ENCODE results near the gene AKR1B15.
A peak's percentile ranks its signal among the peaks of the same experiment; 100 is the strongest.
"Not testable (repeated sequence)": the region's sequence is repeated elsewhere in the genome, so short reads cannot be mapped to it uniquely, and the experiment has no call there.

AKR1B15 gene

DNA sequence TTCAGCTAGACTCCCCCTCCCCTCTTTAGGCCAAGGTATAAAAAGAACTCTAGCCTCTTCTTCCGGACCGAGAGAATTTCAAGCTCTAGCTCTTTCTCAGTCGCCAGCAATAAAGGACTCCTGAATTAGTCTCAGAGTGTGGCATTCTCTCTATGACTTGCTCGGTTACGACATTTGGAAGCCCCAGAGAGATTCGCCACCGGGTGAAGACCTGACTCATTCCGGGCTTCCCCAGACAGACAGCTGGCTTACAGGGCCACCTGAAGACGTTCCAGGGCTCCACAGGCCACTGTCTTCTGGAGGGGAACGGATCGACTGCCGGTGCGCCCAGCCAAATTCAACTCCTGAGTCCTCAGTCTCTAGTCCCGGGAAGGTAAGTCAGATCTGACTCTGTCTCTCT is at the start of gene AKR1B15:
Gene AKR1B15, plus strand, starts transcription at position 234 of the 400 bp plus-strand sequence. CDS start 15,510 bp downstream, outside the sequence.
- no peak for DNase-seq

DNA sequence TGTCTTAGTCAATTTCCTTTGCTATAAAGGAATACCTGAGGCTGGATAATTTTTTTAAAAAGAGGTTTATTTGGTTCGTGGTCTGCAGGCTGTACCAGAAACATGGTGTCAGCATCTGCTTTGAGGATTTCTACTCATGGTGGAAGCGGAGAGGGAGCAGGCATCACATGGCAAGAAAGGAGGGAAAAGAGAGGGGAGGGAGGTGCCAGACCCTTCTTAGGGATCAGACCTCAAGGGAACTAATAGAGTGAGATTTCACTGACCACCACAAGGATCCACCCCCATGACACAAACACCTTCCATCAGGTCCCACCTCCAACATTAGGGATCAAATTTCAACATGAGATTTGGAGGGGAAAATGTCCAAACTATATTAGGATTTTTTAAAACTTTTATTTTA is 48.5 kb upstream of the AKR1B15 start:
- DNase-seq: no peak

DNA sequence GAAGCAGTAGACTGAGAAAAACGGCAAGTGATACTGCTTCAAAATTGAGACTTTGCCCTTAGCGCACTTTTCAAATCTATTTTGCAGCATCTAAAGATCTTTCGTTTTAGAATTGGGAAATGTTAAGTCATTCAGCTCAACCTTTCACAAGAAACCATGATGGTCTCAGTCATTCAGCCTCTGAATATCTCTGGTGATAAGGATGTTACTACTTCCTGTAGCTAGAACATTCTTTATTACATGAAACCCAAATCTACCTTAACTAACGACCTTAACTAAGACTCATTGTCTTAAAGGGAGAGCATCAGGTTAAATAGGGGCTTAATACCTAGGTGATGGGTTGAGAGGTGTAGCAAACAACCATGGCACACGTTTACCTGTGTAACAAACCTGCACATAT is 47.9 kb upstream of the AKR1B15 start:
- DNase-seq: no peak

- no peak for DNase-seq
These were observed 46.2 kb upstream of the AKR1B15 start for GRCh38 chr7:134502463-134503371.

DNA sequence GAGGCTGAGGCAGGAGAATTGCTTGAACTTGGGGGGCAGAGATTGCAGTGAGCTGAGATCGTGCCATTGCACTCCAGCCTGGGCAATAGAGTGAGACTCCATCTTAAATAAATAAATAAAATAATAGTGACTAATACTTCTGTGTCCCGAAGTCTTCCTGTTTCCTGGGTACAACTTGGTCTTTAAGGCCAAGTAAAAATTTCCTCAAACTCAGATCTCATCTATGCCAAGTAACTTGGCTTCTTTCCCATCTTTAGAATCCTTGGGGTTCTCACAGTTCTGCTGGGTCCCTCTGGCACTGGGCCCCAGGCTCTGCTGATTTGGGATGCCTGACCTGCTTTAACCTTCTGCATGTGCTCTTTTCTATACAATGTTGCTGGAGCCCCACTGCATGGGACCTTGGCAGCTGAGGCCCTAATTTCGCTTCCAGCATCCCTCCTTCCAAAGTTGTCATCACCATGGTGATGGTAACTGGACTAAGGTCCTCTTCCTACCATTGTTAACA is 44.2 kb upstream of the AKR1B15 start:
- DNase-seq: no peak

- DNase-seq: no peak
These were observed 43.1 kb upstream of the AKR1B15 start for GRCh38 chr7:134505856-134506255.

GRCh38 chr7:134509010-134509409 is 39.9 kb upstream of the AKR1B15 start:
- DNase-seq: no peak

DNA sequence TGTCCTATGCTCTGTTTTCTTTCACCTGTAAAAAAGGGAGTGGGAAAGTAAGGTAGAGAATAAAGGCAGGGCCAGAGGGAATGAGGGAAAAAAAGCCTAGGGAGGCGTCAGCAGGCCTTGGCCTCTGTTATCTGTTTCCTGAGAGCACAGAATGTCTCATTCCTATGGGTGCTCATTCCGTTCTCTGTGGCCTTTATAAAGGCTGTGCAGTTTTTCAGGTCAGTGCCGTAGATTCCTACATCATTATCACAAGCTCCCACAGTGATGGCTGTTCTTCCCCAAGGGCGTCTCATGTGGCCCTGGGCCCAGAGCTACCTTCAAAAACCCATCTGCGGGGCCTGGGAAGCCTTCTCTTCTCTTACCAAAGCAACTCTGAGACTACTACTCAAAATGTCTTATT is 38.3 kb upstream of the AKR1B15 start:
- no peak for DNase-seq

DNA sequence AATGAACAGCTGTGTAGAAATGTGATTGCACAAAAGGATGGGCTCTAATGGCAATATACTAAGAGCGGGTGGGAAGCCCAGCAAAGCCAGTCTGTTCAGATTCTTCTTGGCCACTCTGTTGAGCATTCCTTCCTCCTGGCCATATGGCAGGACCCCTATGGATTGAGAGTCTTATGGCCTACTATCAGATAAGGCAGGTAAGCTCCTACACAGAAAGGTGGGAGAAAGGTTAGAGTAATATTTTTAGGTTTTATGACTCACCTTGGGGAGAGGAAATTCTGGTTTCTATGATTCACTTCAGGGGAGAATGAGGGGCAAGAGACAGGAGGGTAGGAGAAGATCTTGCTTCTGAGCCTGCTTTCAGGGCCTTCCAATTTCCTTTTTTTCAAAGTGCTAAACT is 36.6 kb upstream of the AKR1B15 start:
- no peak for DNase-seq

DNA sequence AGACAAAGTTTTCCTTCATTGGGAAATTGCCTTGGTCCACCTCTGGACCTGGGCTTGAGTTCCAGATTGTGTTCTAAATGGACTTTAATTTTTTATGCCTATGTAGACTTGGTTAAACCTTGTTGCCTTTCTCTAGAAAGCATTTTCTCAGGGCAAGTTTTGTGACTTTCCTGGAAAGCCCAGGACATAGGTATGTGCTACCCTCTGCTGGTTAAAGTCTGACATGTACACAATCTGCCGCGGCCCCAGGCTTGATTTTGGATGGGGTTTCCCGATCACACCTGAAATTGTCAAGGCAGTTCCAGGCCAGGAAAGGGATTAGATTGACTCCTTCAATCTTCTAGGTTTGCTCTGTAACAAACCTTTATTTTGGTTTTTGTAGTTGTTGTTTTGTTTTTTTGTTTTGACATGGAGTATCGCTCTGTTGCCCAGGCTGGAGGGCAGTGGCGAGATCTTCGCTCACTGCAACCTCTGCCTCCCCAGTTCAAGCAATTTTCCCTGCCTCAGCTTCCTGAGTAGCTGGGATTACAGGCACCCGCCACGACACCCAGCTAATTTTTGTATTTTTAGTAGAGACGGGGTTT is 35.6 kb upstream of the AKR1B15 start:
- peak; percentile 61 for DNase-seq

DNA sequence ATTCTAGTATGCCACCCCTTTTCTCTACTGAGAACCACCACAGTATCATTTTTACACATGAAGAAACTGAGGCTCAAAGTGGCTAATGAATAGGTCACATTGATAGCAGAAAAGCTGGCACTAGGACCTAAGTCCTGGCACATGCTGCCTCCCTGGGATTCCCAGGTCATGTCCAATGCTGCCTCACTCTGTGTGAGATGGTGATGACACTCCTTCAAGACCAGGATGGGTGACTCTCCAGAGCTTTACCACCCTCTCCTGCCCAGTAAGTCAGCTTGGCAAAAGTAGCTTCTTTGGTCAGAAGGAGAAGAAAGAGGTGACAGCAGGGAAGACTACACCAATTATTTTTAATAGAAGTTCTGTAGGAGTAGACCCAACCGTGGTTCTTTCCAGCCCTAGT is 34.8 kb upstream of the AKR1B15 start:
- no peak for DNase-seq

- DNase-seq: no peak
These were observed 34.2 kb upstream of the AKR1B15 start for GRCh38 chr7:134514663-134515062.

DNA sequence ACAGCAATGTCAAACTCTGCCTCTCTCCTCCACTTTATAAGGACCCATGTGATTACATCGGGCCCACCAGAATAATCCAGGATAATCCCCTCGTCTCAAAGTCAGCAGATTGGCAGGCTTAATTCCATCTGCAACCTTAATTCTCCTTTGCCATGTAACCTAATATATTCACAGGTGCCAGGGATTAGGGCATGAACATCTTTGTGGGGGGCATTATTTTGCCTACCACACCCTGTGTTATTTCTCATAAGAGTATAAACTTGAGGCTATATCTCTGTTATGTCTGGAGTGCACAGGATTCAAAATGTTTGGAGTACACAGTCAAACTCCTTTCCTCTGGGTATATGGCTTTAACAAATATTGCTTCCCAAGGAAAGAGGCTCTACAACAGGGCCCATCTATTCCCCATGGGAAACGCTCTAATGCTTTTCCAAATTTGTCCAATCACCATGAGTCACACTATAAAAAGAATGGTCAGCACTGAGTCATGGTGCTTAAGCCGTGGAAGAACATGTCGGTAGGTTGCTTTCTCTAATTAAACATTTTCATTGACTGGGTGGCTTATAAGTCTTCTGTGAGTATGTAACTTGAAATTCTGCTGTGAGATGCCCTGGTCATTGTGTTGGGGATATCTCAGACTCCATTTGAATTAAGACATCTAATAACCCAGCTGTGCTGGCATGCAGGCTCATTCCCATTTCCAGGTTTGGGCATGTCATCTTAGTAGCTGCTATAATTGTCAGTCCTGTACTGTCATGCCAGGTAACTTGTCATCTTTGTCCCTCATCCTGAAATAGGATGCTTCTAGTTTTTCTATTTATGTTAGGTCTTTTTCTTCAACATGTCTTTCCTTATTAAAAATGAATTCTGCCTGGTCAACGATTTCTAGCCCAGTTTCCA is 33.1 kb upstream of the AKR1B15 start:
- DNase-seq: no peak

- DNase-seq: no peak
These were observed 28.8 kb upstream of the AKR1B15 start for GRCh38 chr7:134520130-134520529.

DNA sequence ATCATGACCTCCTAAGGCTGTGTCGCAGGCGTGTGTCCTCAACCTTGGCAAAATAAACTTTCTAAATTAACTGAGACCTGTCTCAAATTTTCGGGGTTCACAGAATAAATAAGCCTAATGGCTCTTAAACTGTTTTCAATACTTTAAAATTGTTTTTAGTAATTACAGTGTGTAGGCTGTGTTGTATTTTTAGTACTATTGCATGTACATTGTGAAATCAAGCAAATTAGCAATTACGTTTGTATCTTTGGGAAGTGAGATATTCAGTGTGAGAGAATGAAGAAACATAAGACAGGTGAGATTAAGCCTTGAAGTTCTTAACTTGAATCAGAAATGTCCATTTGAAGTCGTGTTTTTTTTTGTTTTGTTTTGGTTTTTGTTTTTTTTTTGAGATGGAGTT is 26.3 kb upstream of the AKR1B15 start:
- DNase-seq: no peak

DNA sequence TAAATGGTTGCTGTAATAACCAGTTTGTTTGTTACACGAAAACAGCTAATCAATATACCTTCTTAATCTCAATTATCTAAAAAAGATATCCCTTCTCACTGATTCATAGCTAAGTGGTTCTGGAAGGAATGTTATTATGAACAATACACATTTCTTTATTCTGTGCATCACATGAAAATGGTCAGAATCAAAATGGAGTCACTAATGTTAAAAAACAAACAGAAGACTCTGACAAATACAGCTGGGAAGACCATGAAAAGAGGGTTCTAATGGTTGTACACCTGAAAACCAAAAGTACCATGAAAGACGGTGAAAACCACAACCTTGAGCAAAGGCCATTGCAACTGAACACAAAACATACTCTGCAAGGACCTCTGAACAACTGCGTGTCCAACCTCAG is 23.5 kb upstream of the AKR1B15 start:
- DNase-seq: not testable (repeated sequence)

GRCh38 chr7:134526552-134527248 is 22.2 kb upstream of the AKR1B15 start:
- not testable (repeated sequence) for DNase-seq

GRCh38 chr7:134527979-134528371 is 20.9 kb upstream of the AKR1B15 start:
- DNase-seq: no peak

DNA sequence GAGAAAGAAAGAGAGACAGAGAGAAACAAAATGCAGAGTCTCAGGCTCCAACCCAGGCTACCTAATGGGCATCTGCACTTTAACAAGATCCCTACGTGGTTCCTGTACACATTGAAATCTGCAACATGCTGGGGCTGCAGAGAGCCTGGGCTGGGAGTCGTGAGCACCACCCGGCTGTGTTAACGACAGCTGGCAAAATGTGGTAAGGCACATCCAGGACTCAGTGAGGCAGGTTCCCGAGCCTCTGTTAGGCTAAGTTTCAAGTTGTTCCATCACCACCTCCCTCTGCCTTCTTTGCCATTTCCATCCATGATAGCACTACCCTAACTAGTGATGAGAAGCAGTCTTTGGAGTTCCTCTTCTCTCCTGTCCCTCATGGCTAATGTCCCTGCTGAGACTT is 20.2 kb upstream of the AKR1B15 start:
- DNase-seq: no peak

DNA sequence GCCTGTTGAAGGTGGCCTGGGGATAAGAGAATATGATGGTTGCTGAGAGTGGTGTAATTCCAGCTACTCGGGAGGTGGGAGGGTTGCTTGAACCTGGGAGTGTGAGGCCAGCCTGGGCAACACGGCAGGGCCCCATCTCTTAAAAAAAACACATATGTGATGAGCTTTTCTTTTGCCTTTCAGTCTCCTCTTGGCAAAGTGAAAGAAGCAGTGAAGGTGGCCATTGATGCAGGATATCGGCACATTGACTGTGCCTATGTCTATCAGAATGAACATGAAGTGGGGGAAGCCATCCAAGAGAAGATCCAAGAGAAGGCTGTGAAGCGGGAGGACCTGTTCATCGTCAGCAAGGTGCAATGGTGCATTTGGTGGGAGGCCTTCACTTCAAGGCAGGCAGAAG is 18.4 kb upstream of the AKR1B15 start:
- DNase-seq: no peak

DNA sequence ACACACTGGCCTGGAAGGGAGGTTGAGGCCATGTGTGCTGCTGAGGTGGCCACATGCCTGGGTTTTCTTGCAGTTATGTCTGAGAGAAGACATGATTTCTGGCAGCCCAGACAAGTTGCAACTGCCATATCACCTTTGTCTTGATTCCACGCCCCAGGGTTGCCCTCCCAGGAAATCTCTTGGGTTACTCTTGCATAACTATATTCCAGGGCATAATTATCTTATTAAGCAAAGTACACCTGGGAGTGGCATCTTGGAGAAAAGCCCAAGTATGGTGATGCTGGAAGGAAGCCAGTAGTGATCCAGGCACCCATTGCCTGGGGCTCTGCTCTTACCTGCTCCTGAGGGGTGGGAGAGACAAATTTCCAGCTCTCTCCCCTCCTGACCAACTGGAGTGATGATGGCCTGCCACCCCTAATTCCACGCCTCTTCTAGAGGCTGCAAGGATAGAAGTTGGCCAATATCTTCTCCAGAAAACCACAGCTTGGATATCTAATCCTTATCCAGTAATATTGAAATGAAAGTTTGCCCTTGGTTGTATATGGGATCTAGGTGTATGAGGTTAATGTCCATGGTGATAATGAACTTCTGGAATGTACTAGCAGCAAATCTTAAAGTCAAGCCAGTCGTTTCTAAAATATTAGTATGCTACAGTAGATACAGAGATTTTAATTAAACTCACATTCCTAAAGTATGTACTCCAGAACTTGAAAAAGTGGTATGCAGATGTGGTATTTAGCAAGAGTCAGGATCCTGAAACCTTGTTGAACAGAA is 16.5 kb upstream of the AKR1B15 start:
- DNase-seq: no peak

DNA sequence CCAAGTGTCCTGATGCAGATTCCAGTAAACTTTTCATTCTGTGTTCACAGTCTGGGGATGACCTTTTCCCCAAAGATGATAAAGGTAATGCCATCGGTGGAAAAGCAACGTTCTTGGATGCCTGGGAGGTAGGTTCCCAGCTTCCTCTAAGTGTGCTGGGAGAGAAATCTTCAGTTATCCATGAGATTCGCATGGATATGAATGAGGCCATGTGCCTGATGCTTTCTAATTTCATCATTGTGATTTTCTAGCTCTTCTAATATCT is 16.0 kb upstream of the AKR1B15 start:
- DNase-seq: no peak
